ENCODE data around the gene RANBP1. TPM values are rescaled to one million over a fixed set of nuclear protein-coding genes. Genes with fewer than 3 reads are reported as not detected.

Gene RANBP1
- total RNA-seq, 4 donors from 2014 or later: 116 to 180 (median 140) TPM

- intact Hi-C loops (cut with DNase I): no loop called here
- no peak for TF ChIP-seq CTCF (IDR thresholded peaks at IDR 0.05)
- TF ChIP-seq EP300 (IDR thresholded peaks at IDR 0.05): no peak
- no peak for TF ChIP-seq POLR2AphosphoS5 (IDR thresholded peaks at IDR 0.05)
- TF ChIP-seq POLR2A (IDR thresholded peaks at IDR 0.05; ENCODE audit: low read depth): no peak
- H3K27me3 ChIP-seq: no peaks in the 10 kb centered on the region
- peaks cover 0 to 7% (median 0%) of the 10 kb centered on the region in 4 donors for H3K4me1 ChIP-seq
- no peaks in the 10 kb centered on the region for H3K9me3 ChIP-seq
- peaks cover 91 to 100% (median 100%) of the 10 kb centered on the region in 4 donors for H3K36me3 ChIP-seq
- H3K4me3 ChIP-seq: no peak overlapping the region
- WGBS: 92% methylated on average over 11 of the region's 11 CpGs
- DNase-seq (ENCODE audit: extremely low spot score): no peak
- H3K27ac ChIP-seq (replicated peaks in 1 of 4): no peak overlapping the region
These were observed 23.4 kb upstream of the RANBP1 start for GRCh38 chr22:20092477-20092854.

- H3K9me3 ChIP-seq: no peaks in the 10 kb centered on the region
- peaks cover 0 to 7% (median 0%) of the 10 kb centered on the region in 4 donors for H3K4me1 ChIP-seq
- DNase-seq (ENCODE audit: extremely low spot score): no peak
- H3K27me3 ChIP-seq: no peaks in the 10 kb centered on the region
- no peak overlapping the region for H3K4me3 ChIP-seq
- intact Hi-C loops (cut with DNase I): no loop called here
- no peak overlapping the region for H3K27ac ChIP-seq (replicated peaks in 1 of 4)
- 86% methylated on average over 10 of the region's 13 CpGs for WGBS
- no peak for TF ChIP-seq POLR2AphosphoS5 (IDR thresholded peaks at IDR 0.05)
- no peak for TF ChIP-seq EP300 (IDR thresholded peaks at IDR 0.05)
- TF ChIP-seq POLR2A (IDR thresholded peaks at IDR 0.05; ENCODE audit: low read depth): no peak
- no peak for TF ChIP-seq CTCF (IDR thresholded peaks at IDR 0.05)
- peaks cover 91 to 100% (median 99%) of the 10 kb centered on the region in 4 donors for H3K36me3 ChIP-seq
These were observed 22.3 kb upstream of the RANBP1 start for GRCh38 chr22:20093418-20094196.

- 90% methylated on average over 14 of the region's 15 CpGs for WGBS
- Histone ChIP-seq H3K4me3 (no peak overlapping the region), H3K9me3 (no peaks in the 10 kb centered on the region), H3K4me1 (peaks cover 0 to 7% (median 0%) of the 10 kb centered on the region in 4 donors), H3K36me3 (peaks cover 88 to 100% (median 99%) of the 10 kb centered on the region in 4 donors), H3K27ac (replicated peaks in 1 of 4) (no peak overlapping the region), H3K27me3 (no peaks in the 10 kb centered on the region)
- no peak for TF ChIP-seq CTCF (IDR thresholded peaks at IDR 0.05)
- no peak for TF ChIP-seq EP300 (IDR thresholded peaks at IDR 0.05)
- no peak for TF ChIP-seq POLR2A (IDR thresholded peaks at IDR 0.05; ENCODE audit: low read depth)
- TF ChIP-seq POLR2AphosphoS5 (IDR thresholded peaks at IDR 0.05): no peak
- intact Hi-C loops (cut with DNase I): no loop called here
- DNase-seq (ENCODE audit: extremely low spot score): no peak
These were observed 21.6 kb upstream of the RANBP1 start for GRCh38 chr22:20094197-20094807.

GRCh38 chr22:20095521-20095920, 20.4 kb upstream of the RANBP1 start:
- H3K36me3 ChIP-seq: peaks cover 84 to 100% (median 99%) of the 10 kb centered on the region in 4 donors
- 90% methylated on average over 4 of the region's 4 CpGs for WGBS
- intact Hi-C loops (cut with DNase I): no loop called here

More at GRCh38 chr22:20095521-20095920, 20.4 kb upstream of the RANBP1 start:
- no peak for DNase-seq (ENCODE audit: extremely low spot score)
- H3K27me3 ChIP-seq: no peaks in the 10 kb centered on the region
- H3K27ac ChIP-seq (replicated peaks in 1 of 4): no peak overlapping the region
- no peak overlapping the region for H3K4me3 ChIP-seq
- H3K4me1 ChIP-seq: peaks cover 0 to 7% (median 0%) of the 10 kb centered on the region in 4 donors
- TF ChIP-seq CTCF (IDR thresholded peaks at IDR 0.05): no peak
- TF ChIP-seq POLR2A (IDR thresholded peaks at IDR 0.05; ENCODE audit: low read depth): no peak
- TF ChIP-seq EP300 (IDR thresholded peaks at IDR 0.05): no peak
- no peak for TF ChIP-seq POLR2AphosphoS5 (IDR thresholded peaks at IDR 0.05)
- no peaks in the 10 kb centered on the region for H3K9me3 ChIP-seq
